Caco-2 (cell line): ENCODE results near the gene CFAP221. TPM values are rescaled to one million over a fixed set of nuclear protein-coding genes. Genes with fewer than 3 reads are reported as not detected.

ENCODE experiments used
- BruUV-seq: library from RNA; stranded (reverse); fragments of 400-500 nt; replicated peaks from 2 replicates; lab custom pipeline; 2021; lab: Mats Ljungman, UMichigan
- CTCF ChIA-PET: fragments of 300-600 bp; sonication (Branson Sonifier 250); formaldehyde crosslinking; loops from one replicate; lab custom pipeline; 2022; ENCODE audit warnings: antibody characterized with exemption; lab: Charles Lee
- POLR2A ChIA-PET: fragments of 300-600 bp; sonication (Branson Sonifier 250); formaldehyde crosslinking; loops from one replicate; lab custom pipeline; 2022; ENCODE audit warnings: antibody characterized with exemption; lab: Charles Lee
- DNase-seq, 2 experiments: peaks; one replicate each; pipeline versions ENCODE4 v3.0.0 to v3.0.0-alpha.2; 2020 to 2022
- H3K27me3 ChIP-seq: replicated peaks from 2 replicates; pipeline ENCODE4 v1.6.0; 2011; ENCODE audit warnings: low read length; ENCODE audit not compliant: control insufficient read depth, insufficient read depth
- H3K36me3 ChIP-seq: 2 replicates; pipeline ENCODE4 v1.5.1; 2011; ENCODE audit warnings: low read length; ENCODE audit not compliant: control insufficient read depth, insufficient read depth
- H3K4me1 ChIP-seq: fragments of 250-450 bp; sonication (Bioruptor Pico); 2 replicates; pipeline ENCODE4 v1.5.1; 2020; ENCODE audit warnings: mild to moderate bottlenecking
- H3K4me3 ChIP-seq: 2 replicates; pipeline ENCODE4 v1.5.1; 2011; ENCODE audit warnings: low read depth, mild to moderate bottlenecking, control low read depth, low read length
- H3K9me3 ChIP-seq: fragments of 250-450 bp; sonication (Bioruptor Pico); 2 replicates; pipeline ENCODE4 v1.5.1; 2020; ENCODE audit warnings: mild to moderate bottlenecking, moderate library complexity
- H3K27ac Mint-ChIP-seq: one replicate; pipeline ENCODE4 v1.8.0; 2022; ENCODE audit warnings: mixed read lengths; ENCODE audit not compliant: unreplicated experiment
- H3K27me3 Mint-ChIP-seq: one replicate; pipeline ENCODE4 v1.8.0; 2022; ENCODE audit warnings: mixed read lengths; ENCODE audit not compliant: insufficient read depth, unreplicated experiment
- H3K36me3 Mint-ChIP-seq: one replicate; pipeline ENCODE4 v1.8.0; 2022; ENCODE audit warnings: mild to moderate bottlenecking, mixed read lengths; ENCODE audit not compliant: insufficient read depth, unreplicated experiment
- H3K4me1 Mint-ChIP-seq: one replicate; pipeline ENCODE4 v1.8.0; 2022; ENCODE audit warnings: low read depth, mixed read lengths; ENCODE audit not compliant: unreplicated experiment
- H3K4me3 Mint-ChIP-seq: one replicate; pipeline ENCODE4 v1.8.0; 2022; ENCODE audit warnings: mild to moderate bottlenecking, moderate library complexity, mixed read lengths; ENCODE audit not compliant: unreplicated experiment
- H3K9me3 Mint-ChIP-seq: one replicate; pipeline ENCODE4 v1.8.0; 2022; ENCODE audit warnings: mixed read lengths; ENCODE audit not compliant: unreplicated experiment
- intact Hi-C: fragments of 100-400 bp; cut with micrococcal nuclease; formaldehyde crosslinking; loops from one replicate; pipeline ENCODE4 v1.10.0; 2022; ENCODE audit not compliant: unreplicated experiment
- total RNA-seq: library from RNA; stranded (reverse); gene quantifications from 2 replicates; pipeline ENCODE4 v1.2.3, GENCODE V29; 2022
- TF ChIP-seq, protein P1 (sequence below), 2 experiments: fragments of 200-600 bp in 1 of 2; IDR thresholded peaks; 1 replicate in 1 of 2; 2 replicates in 1 of 2; pipeline versions ENCODE4 v1.5.1 to v1.8.0; 2011 to 2022; ENCODE audit warnings: antibody characterized with exemption in 1 of 2, control low read depth in 1 of 2, inconsistent platforms in 1 of 2, low read depth in 1 of 2, low read length in 1 of 2, mild to moderate bottlenecking in 1 of 2, moderate library complexity in 1 of 2; ENCODE audit not compliant: insufficient read depth in 1 of 2, severe bottlenecking in 1 of 2, unreplicated experiment in 1 of 2

The CFAP221 gene
- total RNA-seq, 1 experiment from 2014 or later, result not detected

DNA sequence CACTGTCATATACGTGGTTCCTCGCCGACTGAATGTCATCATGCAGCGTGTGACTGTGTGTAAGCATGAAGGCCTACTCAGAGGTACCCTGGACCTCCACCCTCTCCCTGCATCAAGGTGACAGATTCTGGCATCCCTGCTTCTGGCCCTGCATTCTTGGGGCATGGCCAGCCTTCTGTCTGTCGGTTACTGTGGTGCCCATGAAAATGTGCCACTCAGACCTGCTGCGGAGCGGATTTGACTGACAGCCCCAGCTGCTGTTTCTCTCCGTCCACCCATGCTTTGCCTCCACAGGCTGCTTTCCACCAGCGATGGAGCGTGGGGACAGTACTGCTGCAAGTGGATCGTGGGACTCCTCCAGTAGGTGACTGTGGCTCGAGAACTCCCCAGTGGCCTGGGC, 144.4 kb downstream of the CFAP221 start:
- H3K9me3 ChIP-seq, result no peaks in the 10 kb centered on the region
- no peak overlapping the region for H3K4me3 ChIP-seq
- no peaks in the 10 kb centered on the region for H3K27me3 ChIP-seq
- H3K36me3 ChIP-seq, result no peaks in the 10 kb centered on the region
- CTCF ChIA-PET, result no interaction called here
- TF ChIP-seq, protein P1, sequence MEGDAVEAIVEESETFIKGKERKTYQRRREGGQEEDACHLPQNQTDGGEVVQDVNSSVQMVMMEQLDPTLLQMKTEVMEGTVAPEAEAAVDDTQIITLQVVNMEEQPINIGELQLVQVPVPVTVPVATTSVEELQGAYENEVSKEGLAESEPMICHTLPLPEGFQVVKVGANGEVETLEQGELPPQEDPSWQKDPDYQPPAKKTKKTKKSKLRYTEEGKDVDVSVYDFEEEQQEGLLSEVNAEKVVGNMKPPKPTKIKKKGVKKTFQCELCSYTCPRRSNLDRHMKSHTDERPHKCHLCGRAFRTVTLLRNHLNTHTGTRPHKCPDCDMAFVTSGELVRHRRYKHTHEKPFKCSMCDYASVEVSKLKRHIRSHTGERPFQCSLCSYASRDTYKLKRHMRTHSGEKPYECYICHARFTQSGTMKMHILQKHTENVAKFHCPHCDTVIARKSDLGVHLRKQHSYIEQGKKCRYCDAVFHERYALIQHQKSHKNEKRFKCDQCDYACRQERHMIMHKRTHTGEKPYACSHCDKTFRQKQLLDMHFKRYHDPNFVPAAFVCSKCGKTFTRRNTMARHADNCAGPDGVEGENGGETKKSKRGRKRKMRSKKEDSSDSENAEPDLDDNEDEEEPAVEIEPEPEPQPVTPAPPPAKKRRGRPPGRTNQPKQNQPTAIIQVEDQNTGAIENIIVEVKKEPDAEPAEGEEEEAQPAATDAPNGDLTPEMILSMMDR (IDR thresholded peaks at IDR 0.05; ENCODE audit: insufficient read depth in 1 of 2, low read depth in 1 of 2, low read length in 1 of 2, severe bottlenecking in 1 of 2, unreplicated experiment in 1 of 2), result no peak
- POLR2A ChIA-PET, result interaction anchor here (0.5 kb wide), 1 partner anchor 187 kb away, joined by 3 read pairs; no protein-coding TSS in a partner anchor
- Mint-ChIP-seq H3K27ac (no peak overlapping the region), H3K36me3 (peaks cover 6% of the 10 kb centered on the region), H3K4me1 (peaks cover 2% of the 10 kb centered on the region), H3K9me3 (no peaks in the 10 kb centered on the region), H3K4me3 (no peak overlapping the region), H3K27me3 (no peaks in the 10 kb centered on the region)
- H3K4me1 ChIP-seq, result no peaks in the 10 kb centered on the region; the same call in 1 of the 2 replicates
- no TSS peak for BruUV-seq
- intact Hi-C loops, result no loop called here
- DNase-seq, result no peak

DNA sequence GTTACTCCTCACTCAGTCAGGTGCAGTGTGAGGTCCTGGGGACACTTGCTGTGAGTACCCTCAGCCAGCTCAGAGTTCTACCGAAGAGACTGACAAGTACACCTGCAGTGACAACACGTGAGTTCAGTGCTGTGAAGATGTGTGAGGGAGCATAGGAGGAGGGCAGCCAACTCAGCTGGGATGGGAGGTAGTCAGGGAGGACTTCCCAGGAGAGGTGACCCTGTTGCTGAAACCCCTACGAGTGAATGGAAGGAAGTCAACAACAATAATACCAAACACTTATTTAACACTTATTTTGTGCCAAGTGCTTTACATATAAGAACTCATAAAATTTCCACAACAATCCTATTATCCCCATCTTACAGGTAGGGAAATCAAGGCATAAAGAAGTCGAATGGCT, 145.0 kb downstream of the CFAP221 start:
- intact Hi-C loops, result no loop called here
- no peak overlapping the region for H3K27ac Mint-ChIP-seq
- H3K4me3 Mint-ChIP-seq, result no peak overlapping the region
- peaks cover 6% of the 10 kb centered on the region for H3K36me3 Mint-ChIP-seq
- Histone ChIP-seq H3K4me1 (no peaks in the 10 kb centered on the region; the same call in 1 of the 2 replicates), H3K9me3 (no peaks in the 10 kb centered on the region), H3K27me3 (no peaks in the 10 kb centered on the region), H3K4me3 (no peak overlapping the region), H3K36me3 (no peaks in the 10 kb centered on the region)
- no peak for DNase-seq
- no peaks in the 10 kb centered on the region for H3K9me3 Mint-ChIP-seq
- CTCF ChIA-PET, result no interaction called here
- peaks cover 8% of the 10 kb centered on the region for H3K4me1 Mint-ChIP-seq
- POLR2A ChIA-PET, result no interaction called here
- no peaks in the 10 kb centered on the region for H3K27me3 Mint-ChIP-seq
- TF ChIP-seq, protein P1 (IDR thresholded peaks at IDR 0.05; ENCODE audit: insufficient read depth in 1 of 2, low read depth in 1 of 2, low read length in 1 of 2, severe bottlenecking in 1 of 2, unreplicated experiment in 1 of 2), result no peak
- BruUV-seq, result no TSS peak

DNA sequence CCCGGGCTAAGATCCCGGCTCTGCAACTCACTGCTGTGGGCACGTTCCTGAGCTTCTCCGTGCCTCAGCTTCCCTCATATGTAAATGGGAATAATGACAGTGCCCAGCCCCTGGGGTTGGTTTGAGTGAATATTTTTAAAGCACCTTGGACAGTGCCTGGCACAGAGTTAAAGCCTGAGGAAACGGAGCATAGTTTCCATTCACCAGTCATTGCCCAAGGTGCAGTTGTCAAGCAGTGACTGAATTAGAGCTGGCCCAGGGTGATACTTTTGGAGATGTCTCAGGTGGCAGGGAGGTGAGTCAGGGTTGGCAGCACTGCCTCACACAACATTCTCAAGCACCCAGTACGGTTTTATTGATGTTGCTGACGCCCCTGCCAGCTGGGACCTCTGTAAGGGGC, 146.9 kb downstream of the CFAP221 start:
- Histone ChIP-seq H3K9me3 (no peaks in the 10 kb centered on the region), H3K27me3 (no peaks in the 10 kb centered on the region), H3K4me3 (no peak overlapping the region), H3K4me1 (peaks cover 5% of the 10 kb centered on the region; the same call in 1 of the 2 replicates), H3K36me3 (no peaks in the 10 kb centered on the region)
- Mint-ChIP-seq H3K4me3 (no peak overlapping the region), H3K36me3 (no peaks in the 10 kb centered on the region), H3K27ac (no peak overlapping the region), H3K9me3 (no peaks in the 10 kb centered on the region), H3K4me1 (peaks cover 8% of the 10 kb centered on the region), H3K27me3 (no peaks in the 10 kb centered on the region)
- DNase-seq, result no peak
- intact Hi-C loops, result no loop called here
- TF ChIP-seq, protein P1 (IDR thresholded peaks at IDR 0.05; ENCODE audit: insufficient read depth in 1 of 2, low read depth in 1 of 2, low read length in 1 of 2, severe bottlenecking in 1 of 2, unreplicated experiment in 1 of 2), result no peak
- ChIA-PET CTCF (interaction anchor here (1.2 kb wide), 1 partner anchor 12 kb away, joined by 3 read pairs; no protein-coding TSS in a partner anchor), POLR2A (no interaction called here)
- no TSS peak for BruUV-seq
